ENCODE measurements around the gene MYNN.

MYNN gene

DNA sequence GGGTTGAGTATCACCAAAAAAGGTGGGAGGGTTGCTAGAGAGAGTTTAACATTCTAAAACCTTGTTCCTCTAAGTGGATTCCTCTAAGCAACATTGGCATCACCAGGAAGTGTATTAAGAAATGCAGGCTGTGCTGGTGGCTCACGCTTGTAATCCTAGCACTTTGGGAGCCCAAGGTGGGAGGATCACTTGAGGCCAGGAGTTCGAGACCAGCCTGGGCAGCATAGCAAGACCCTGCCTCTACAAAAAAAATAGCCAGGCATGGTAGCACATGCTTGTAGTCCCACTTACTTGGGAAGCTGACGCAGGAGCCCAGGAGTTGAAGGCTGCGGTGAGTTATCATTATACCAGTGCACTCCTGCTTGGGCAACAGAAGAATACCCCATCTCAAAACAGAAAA lies 4.6 kb downstream of the MYNN start:
- Histone ChIP-seq H3K4me1 (ENCODE audit: low read length) (peaks cover 18% of the 10 kb centered on the region), H3K36me3 (replicated peaks; ENCODE audit: insufficient read depth, low read length) (peaks cover 14% of the 10 kb centered on the region; the same call in 1 of the 2 replicates), H4K20me1 (ENCODE audit: insufficient read depth, low read length) (peaks cover 5% of the 10 kb centered on the region; the same call in 1 of the 2 replicates), H3K79me2 (ENCODE audit: low read length) (peaks cover 63% of the 10 kb centered on the region), H3K4me3 (ENCODE audit: low read length) (no peak overlapping the region), H3K27ac (ENCODE audit: low read length) (no peak overlapping the region), H3K9ac (ENCODE audit: low read length) (no peak overlapping the region), H3F3A (ENCODE audit: insufficient read depth, low read length) (peaks cover 14% of the 10 kb centered on the region), H2AFZ (ENCODE audit: low read length) (no peak overlapping the region), H3K4me2 (ENCODE audit: low read depth, low read length) (no peak overlapping the region), H3K9me2 (replicated peaks; ENCODE audit: insufficient read depth, low read length) (no peaks in the 10 kb centered on the region), H3K27me3 (replicated peaks; ENCODE audit: insufficient read depth, low read length) (no peaks in the 10 kb centered on the region), H3K9me3 (replicated peaks; ENCODE audit: insufficient read depth, low read length) (no peaks in the 10 kb centered on the region)
- TF ChIP-seq EZH2 (optimal IDR thresholded peaks at IDR 0.05; ENCODE audit: low read depth, low read length) (no peak), CTCF (IDR thresholded peaks at IDR 0.05; ENCODE audit: low read length) (no peak), EZH2phosphoT487 (IDR thresholded peaks at IDR 0.05; ENCODE audit: low read length) (no peak)
- DNase-seq = no peak

GRCh38 chr3:169780742-169781141 lies 7.5 kb downstream of the MYNN start:
- Histone ChIP-seq H3K36me3 (replicated peaks; ENCODE audit: insufficient read depth, low read length) (peaks cover 22% of the 10 kb centered on the region; the same call in 1 of the 2 replicates), H4K20me1 (ENCODE audit: insufficient read depth, low read length) (peaks cover 4% of the 10 kb centered on the region; the same call in 1 of the 2 replicates)
- TF ChIP-seq EZH2phosphoT487 (IDR thresholded peaks at IDR 0.05; ENCODE audit: low read length) = no peak
- no peak for TF ChIP-seq CTCF (IDR thresholded peaks at IDR 0.05; ENCODE audit: low read length)
- TF ChIP-seq EZH2 (optimal IDR thresholded peaks at IDR 0.05; ENCODE audit: low read depth, low read length) = no peak

DNA sequence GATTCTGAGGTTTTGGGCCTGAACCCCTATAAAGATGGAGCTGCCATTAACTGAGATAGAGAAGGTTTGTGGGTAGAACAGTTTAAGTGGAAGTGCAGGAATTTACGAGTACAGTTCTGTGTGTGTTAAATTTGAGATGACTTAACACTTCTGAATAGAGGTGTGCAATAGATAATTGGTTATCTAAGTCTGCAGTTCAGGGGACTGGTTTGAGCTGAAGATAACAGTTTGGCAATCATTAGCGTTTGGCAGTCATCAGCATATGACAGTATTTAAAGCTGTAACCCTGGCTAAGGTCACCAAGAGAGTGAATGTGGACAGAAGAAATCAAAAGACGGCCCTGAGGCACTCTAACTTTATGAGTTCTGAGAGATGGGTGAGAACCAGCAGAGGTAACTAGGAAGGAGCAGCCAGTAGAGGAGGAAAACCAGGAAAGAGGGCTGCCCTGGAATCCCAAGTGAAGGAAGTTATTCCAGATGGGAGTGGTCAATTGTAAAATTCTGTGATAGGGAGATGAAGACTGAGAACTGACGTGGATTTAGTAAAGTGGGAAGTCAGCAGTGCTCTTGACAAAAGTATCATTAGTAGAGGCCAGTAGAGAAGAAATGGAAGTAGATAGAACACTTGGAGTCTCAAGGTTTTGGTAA lies 8.1 kb downstream of the MYNN start:
- no peak overlapping the region for H3K4me3 ChIP-seq (ENCODE audit: low read length)
- peaks cover 33% of the 10 kb centered on the region for H3K79me2 ChIP-seq (ENCODE audit: low read length)
- no peaks in the 10 kb centered on the region for H3K27me3 ChIP-seq (replicated peaks; ENCODE audit: insufficient read depth, low read length)
- H3K9me2 ChIP-seq (replicated peaks; ENCODE audit: insufficient read depth, low read length) = no peaks in the 10 kb centered on the region
- no peak for DNase-seq
- H3K9ac ChIP-seq (ENCODE audit: low read length) = no peak overlapping the region
- no peak overlapping the region for H3K27ac ChIP-seq (ENCODE audit: low read length)
- H3K4me1 ChIP-seq (ENCODE audit: low read length) = no peaks in the 10 kb centered on the region
- no peaks in the 10 kb centered on the region for H4K20me1 ChIP-seq (ENCODE audit: insufficient read depth, low read length)
- no peak overlapping the region for H3K4me2 ChIP-seq (ENCODE audit: low read depth, low read length)
- peaks cover 26% of the 10 kb centered on the region; the same call in 1 of the 2 replicates for H3K36me3 ChIP-seq (replicated peaks; ENCODE audit: insufficient read depth, low read length)
- H2AFZ ChIP-seq (ENCODE audit: low read length) = no peak overlapping the region
- H3F3A ChIP-seq (ENCODE audit: insufficient read depth, low read length) = no peaks in the 10 kb centered on the region
- TF ChIP-seq EZH2 (optimal IDR thresholded peaks at IDR 0.05; ENCODE audit: low read depth, low read length) (no peak), EZH2phosphoT487 (IDR thresholded peaks at IDR 0.05; ENCODE audit: low read length) (no peak), CTCF (IDR thresholded peaks at IDR 0.05; ENCODE audit: low read length) (no peak)
- no peaks in the 10 kb centered on the region for H3K9me3 ChIP-seq (replicated peaks; ENCODE audit: insufficient read depth, low read length)

More at GRCh38 chr3:169780742-169781141, 7.5 kb downstream of the MYNN start:
- Histone ChIP-seq H3K27me3 (replicated peaks; ENCODE audit: insufficient read depth, low read length) (no peaks in the 10 kb centered on the region), H3K9ac (ENCODE audit: low read length) (no peak overlapping the region), H3F3A (ENCODE audit: insufficient read depth, low read length) (no peaks in the 10 kb centered on the region), H3K9me3 (replicated peaks; ENCODE audit: insufficient read depth, low read length) (no peaks in the 10 kb centered on the region), H3K79me2 (ENCODE audit: low read length) (peaks cover 39% of the 10 kb centered on the region), H3K9me2 (replicated peaks; ENCODE audit: insufficient read depth, low read length) (no peaks in the 10 kb centered on the region), H2AFZ (ENCODE audit: low read length) (no peak overlapping the region), H3K4me1 (ENCODE audit: low read length) (0 out of 2 replicates have a peak, but pooled peaks cover under 1% of the 10 kb centered on the region), H3K4me3 (ENCODE audit: low read length) (no peak overlapping the region), H3K27ac (ENCODE audit: low read length) (no peak overlapping the region), H3K4me2 (ENCODE audit: low read depth, low read length) (no peak overlapping the region)
- no peak for DNase-seq

All from MM.1S (cell line).